Gastrocnemius medialis (tissue), 4 donors: Measurements from ENCODE around the gene IL17RE. TPM values are rescaled to one million over a fixed set of nuclear protein-coding genes. Genes with fewer than 3 reads are reported as not detected.
A peak's percentile ranks its signal among the peaks of the same experiment; 100 is the strongest.

ENCODE experiments used
- ATAC-seq, 2 donors: fragments of 150-250 bp; one replicate each; pipeline ENCODE4 v1.9.1; 2016
- DNase-seq, 2 donors: peaks; one replicate each; pipeline ENCODE4 v3.0.0-alpha.2; 2019
- H3K27ac ChIP-seq, 4 donors: fragments of 200-600 bp; sonication (generic); 1 replicate in 1 of 4; 2 replicates in 3 of 4; pipeline ENCODE4 v1.5.1; 2016 to 2018; ENCODE audit warnings: mild to moderate bottlenecking in 2 of 4, moderate library complexity in 1 of 4
- H3K27me3 ChIP-seq, 3 donors: fragments of 200-600 bp; sonication (generic) in 2 of 3; 1 replicate in 1 of 3; 2 replicates in 2 of 3; pipeline versions ENCODE4 v1.5.1 to v1.6.0; 2016 to 2019; ENCODE audit warnings: mild to moderate bottlenecking in 1 of 3, moderate library complexity in 1 of 3
- H3K36me3 ChIP-seq, 2 donors: fragments of 200-600 bp; sonication (generic) in 1 of 2; one replicate each; pipeline ENCODE4 v1.5.1; 2017 to 2018
- H3K4me1 ChIP-seq, 2 donors: fragments of 200-600 bp; sonication (generic) in 1 of 2; one replicate each; pipeline ENCODE4 v1.5.1; 2016 to 2017; ENCODE audit warnings: mild to moderate bottlenecking in 2 of 2
- H3K4me3 ChIP-seq, 4 donors: fragments of 200-600 bp; sonication (generic) in 3 of 4; 1 replicate in 1 of 4; 2 replicates in 3 of 4; pipeline ENCODE4 v1.5.1; 2016 to 2019; ENCODE audit warnings: mild to moderate bottlenecking in 2 of 4
- H3K9me3 ChIP-seq, 3 donors: fragments of 200-600 bp; sonication (generic) in 2 of 3; 1 replicate in 1 of 3; 2 replicates in 2 of 3; pipeline ENCODE4 v1.5.1; 2016 to 2019
- CTCF ChIP-seq, 5 experiments: fragments of 450-650 bp in 3 of 5; fragments of 200-600 bp in 2 of 5; sonication (generic) in 2 of 5; IDR thresholded peaks in 4 of 5; conservative IDR thresholded peaks in 1 of 5; 1 replicate in 4 of 5; 2 replicates in 1 of 5; pipeline ENCODE4 v1.5.1; 2016 to 2019; ENCODE audit warnings: antibody characterized with exemption in 5 of 5, mild to moderate bottlenecking in 3 of 5, moderate library complexity in 3 of 5
- POLR2A ChIP-seq, 2 donors: fragments of 450-650 bp; IDR thresholded peaks; one replicate each; pipeline ENCODE4 v1.6.1; 2017; ENCODE audit warnings: antibody characterized with exemption in 2 of 2, mild to moderate bottlenecking in 2 of 2, moderate library complexity in 2 of 2
- in situ Hi-C, 4 donors: fragments of 200-750 bp; cut with MboI; loops; one replicate each; pipeline versions ENCODE4 v1.15.0 to v1.8.0; 2017; ENCODE audit warnings: low sequenced_read_pairs in 4 of 4
- intact Hi-C: fragments of 100-400 bp; cut with DNase I; formaldehyde crosslinking; loops from one replicate; pipeline ENCODE4 v1.15.1; 2023; ENCODE audit warnings: low total_unique reads
- total RNA-seq, 4 donors: library from RNA; depleted of rRNA; stranded (reverse); fragments of >200 nt; gene quantifications; one replicate each; pipeline versions ENCODE4 v1.1.0 to v1.2.3, GENCODE V29; 2016

IL17RE gene
- total RNA-seq, 4 donors from 2014 or later, result 0.20 to 1.5 (median 0.64) TPM; not detected in 1

DNA sequence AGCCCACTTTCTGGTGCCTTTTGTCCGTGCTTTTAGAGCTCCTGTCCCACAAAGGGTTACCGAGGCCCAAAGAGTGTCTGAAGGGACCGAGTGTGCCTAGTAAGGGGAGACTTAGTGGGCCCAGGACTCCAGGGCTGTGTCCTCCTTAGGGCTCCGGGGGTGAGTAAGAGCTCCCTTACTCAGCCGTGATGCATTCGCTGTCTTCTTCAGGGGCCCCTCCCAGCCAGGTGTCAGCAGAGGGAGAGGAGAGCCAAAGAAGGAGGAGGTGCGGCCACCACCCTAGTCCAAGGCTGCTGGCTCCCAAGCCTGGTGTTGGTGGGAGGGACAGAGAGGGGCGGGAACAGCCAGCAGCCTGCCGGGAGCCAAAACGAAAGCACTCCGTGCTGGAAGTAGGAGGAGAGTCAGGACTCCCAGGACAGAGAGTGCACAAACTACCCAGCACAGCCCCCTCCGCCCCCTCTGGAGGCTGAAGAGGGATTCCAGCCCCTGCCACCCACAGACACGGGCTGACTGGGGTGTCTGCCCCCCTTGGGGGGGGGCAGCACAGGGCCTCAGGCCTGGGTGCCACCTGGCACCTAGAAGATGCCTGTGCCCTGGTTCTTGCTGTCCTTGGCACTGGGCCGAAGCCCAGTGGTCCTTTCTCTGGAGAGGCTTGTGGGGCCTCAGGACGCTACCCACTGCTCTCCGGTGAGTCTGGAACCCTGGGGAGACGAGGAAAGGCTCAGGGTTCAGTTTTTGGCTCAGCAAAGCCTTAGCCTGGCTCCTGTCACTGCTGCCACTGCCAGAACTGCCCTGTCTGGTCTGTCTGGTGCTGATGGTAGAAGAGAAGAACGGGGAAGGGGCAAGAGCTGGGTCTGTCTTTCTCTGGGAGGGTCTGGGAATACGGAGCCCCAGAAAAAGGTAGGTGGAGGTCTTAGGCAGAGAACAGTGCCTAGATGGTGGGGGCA lies 14.4 kb downstream of the IL17RE start, which contains the start of gene IL17RC:
IL17RC (plus strand) TSS at position 365 of the 947 bp plus-strand sequence; CDS start at position 583, 218 bp downstream.
- ATAC-seq, result peak; percentile 85 to 86

GRCh38 chr3:9917820-9918219 lies 15.2 kb downstream of the IL17RE start:
- Histone ChIP-seq H3K4me3 (peak overlapping the region; percentile 59 to 85 (median 72)), H3K36me3 (no peaks in the 10 kb centered on the region), H3K4me1 (peaks cover 17 to 30% of the 10 kb centered on the region in 2 donors), H3K9me3 (no peaks in the 10 kb centered on the region), H3K27ac (peak overlapping the region; percentile 85 to 95 (median 92)), H3K27me3 (no peaks in the 10 kb centered on the region)
- TF ChIP-seq POLR2A (IDR thresholded peaks at IDR 0.05), result peak in 1 of 2 donors; percentile 10
- no peak for TF ChIP-seq CTCF (IDR thresholded peaks at IDR 0.05 in 4 of 5, conservative IDR thresholded peaks at IDR 0.05 in 1 of 5)
- in situ Hi-C loops, result no loop called here
- ATAC-seq (peak in 1 of 2 donors; percentile 14), DNase-seq (peak in 1 of 2 donors; percentile 56)
- intact Hi-C loops, result loop anchor here (2.0 to 5.0 kb wide), 2 partner anchors 55 to 116 kb away; no protein-coding TSS in a partner anchor

More for the DNA sequence above, 14.4 kb downstream of the IL17RE start, which contains the start of gene IL17RC:
- Histone ChIP-seq H3K27ac (peak within 1 kb of the TSS; percentile 85 to 95 (median 92)), H3K9me3 (no peaks in the 10 kb centered on the region), H3K4me1 (peaks cover 17 to 30% of the 10 kb centered on the region in 2 donors), H3K4me3 (peak within 1 kb of the TSS; percentile 59 to 85 (median 72)), H3K27me3 (no peaks in the 10 kb centered on the region), H3K36me3 (no peaks in the 10 kb centered on the region)
- in situ Hi-C loops (no loop called here), intact Hi-C loops (loop anchor here (2.0 to 5.0 kb wide), 2 partner anchors 54 to 115 kb away; no protein-coding TSS in a partner anchor)
- TF ChIP-seq CTCF (IDR thresholded peaks at IDR 0.05 in 4 of 5, conservative IDR thresholded peaks at IDR 0.05 in 1 of 5) (peak in 1 of 5 experiments; percentile 7), POLR2A (IDR thresholded peaks at IDR 0.05) (peak; percentile 74 to 81)
- peak; percentile 90 to 94 for DNase-seq

GRCh38 chr3:9918261-9919038 lies 15.8 kb downstream of the IL17RE start:
- TF ChIP-seq CTCF (IDR thresholded peaks at IDR 0.05 in 4 of 5, conservative IDR thresholded peaks at IDR 0.05 in 1 of 5) (no peak), POLR2A (IDR thresholded peaks at IDR 0.05) (no peak)
- ATAC-seq, result no peak
- in situ Hi-C loops (no loop called here), intact Hi-C loops (loop anchor here (5.0 kb wide), 1 partner anchor 116 kb away; no protein-coding TSS in a partner anchor)
- no peaks in the 10 kb centered on the region for H3K27me3 ChIP-seq
- no peaks in the 10 kb centered on the region for H3K9me3 ChIP-seq
- no peak for DNase-seq
- peak overlapping the region; percentile 85 to 95 (median 92) for H3K27ac ChIP-seq
- peaks cover 17 to 30% of the 10 kb centered on the region in 2 donors for H3K4me1 ChIP-seq
- H3K36me3 ChIP-seq, result no peaks in the 10 kb centered on the region
- H3K4me3 ChIP-seq, result no peak overlapping the region

DNA sequence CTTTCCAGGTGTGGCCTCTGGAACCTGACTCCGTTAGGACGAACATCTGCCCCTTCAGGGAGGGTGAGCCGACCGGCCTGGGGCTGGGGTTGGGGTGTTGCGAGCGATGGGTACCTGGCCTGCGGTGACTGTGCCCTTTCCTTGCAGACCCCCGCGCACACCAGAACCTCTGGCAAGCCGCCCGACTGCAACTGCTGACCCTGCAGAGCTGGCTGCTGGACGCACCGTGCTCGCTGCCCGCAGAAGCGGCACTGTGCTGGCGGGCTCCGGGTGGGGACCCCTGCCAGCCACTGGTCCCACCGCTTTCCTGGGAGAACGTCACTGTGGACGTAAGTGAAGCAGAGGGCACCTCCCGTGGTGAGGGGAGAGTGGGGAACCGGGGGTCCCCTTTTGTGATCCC lies 25.5 kb downstream of the IL17RE start:
- no peak for TF ChIP-seq CTCF (IDR thresholded peaks at IDR 0.05 in 4 of 5, conservative IDR thresholded peaks at IDR 0.05 in 1 of 5)
- peaks cover 0 to 27% of the 10 kb centered on the region in 2 donors for H3K36me3 ChIP-seq
- in situ Hi-C loops, result no loop called here

More for the DNA sequence above, 25.5 kb downstream of the IL17RE start:
- intact Hi-C loops, result no loop called here
- no peak for DNase-seq
- Histone ChIP-seq H3K4me1 (peaks cover 7 to 8% of the 10 kb centered on the region in 2 donors), H3K9me3 (no peaks in the 10 kb centered on the region), H3K27me3 (no peaks in the 10 kb centered on the region), H3K27ac (no peak overlapping the region), H3K4me3 (no peak overlapping the region)
- ATAC-seq, result no peak
